ENCODE measurements around the gene LAMA5.

DNA sequence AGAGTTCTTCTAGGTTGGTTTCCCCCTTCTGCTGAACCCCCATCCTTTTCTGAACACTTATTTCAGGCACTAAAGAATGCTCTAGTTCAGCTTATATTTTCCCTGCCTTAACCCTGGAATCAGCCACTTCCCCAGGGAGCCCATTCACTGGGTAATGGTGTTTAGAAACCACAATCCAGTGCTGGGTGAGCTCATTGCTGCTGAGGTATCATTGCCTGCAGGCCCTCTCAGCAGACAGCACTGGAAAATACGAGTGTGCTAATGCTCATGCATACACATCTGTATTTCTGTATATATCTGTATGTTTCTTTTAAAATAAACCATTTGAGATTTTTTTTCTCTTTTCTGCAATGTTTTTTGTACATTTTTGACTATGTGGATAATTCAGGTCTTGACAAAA, 101.7 kb downstream of the LAMA5 start:
- no peak for TF ChIP-seq POLR2A (IDR thresholded peaks at IDR 0.05)
- TF ChIP-seq, protein P1, sequence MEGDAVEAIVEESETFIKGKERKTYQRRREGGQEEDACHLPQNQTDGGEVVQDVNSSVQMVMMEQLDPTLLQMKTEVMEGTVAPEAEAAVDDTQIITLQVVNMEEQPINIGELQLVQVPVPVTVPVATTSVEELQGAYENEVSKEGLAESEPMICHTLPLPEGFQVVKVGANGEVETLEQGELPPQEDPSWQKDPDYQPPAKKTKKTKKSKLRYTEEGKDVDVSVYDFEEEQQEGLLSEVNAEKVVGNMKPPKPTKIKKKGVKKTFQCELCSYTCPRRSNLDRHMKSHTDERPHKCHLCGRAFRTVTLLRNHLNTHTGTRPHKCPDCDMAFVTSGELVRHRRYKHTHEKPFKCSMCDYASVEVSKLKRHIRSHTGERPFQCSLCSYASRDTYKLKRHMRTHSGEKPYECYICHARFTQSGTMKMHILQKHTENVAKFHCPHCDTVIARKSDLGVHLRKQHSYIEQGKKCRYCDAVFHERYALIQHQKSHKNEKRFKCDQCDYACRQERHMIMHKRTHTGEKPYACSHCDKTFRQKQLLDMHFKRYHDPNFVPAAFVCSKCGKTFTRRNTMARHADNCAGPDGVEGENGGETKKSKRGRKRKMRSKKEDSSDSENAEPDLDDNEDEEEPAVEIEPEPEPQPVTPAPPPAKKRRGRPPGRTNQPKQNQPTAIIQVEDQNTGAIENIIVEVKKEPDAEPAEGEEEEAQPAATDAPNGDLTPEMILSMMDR (IDR thresholded peaks at IDR 0.05): no peak

All from lower leg skin (tissue), 3 donors.